DOHH2 (cell line): Measurements from ENCODE around the gene FOXK1.

ENCODE experiments used
- H3F3A ChIP-seq: fragments of 200-600 bp; sonication (generic), shearing (Covaris generic); 2 replicates; pipeline ENCODE4 v1.6.0; 2016; ENCODE audit warnings: antibody characterized with exemption, mild to moderate bottlenecking; ENCODE audit not compliant: control insufficient read depth, insufficient read depth
- H3K27ac ChIP-seq: fragments of 200-600 bp; sonication (generic); 2 replicates; pipeline ENCODE4 v1.5.1; 2014; ENCODE audit warnings: low read depth, mild to moderate bottlenecking, low read length, moderate library complexity
- H3K27me3 ChIP-seq: fragments of 200-600 bp; sonication (generic); 2 replicates; pipeline ENCODE4 v1.6.1; 2014; ENCODE audit warnings: mild to moderate bottlenecking, low read length, mixed read lengths; ENCODE audit not compliant: control insufficient read depth
- H3K36me3 ChIP-seq: fragments of 200-600 bp; sonication (generic); 2 replicates; pipeline ENCODE4 v1.6.1; 2014; ENCODE audit warnings: mild to moderate bottlenecking, low read length, moderate library complexity, mixed read lengths; ENCODE audit not compliant: control insufficient read depth
- H3K4me1 ChIP-seq: fragments of 200-600 bp; sonication (generic); 2 replicates; pipeline ENCODE4 v1.6.1; 2014; ENCODE audit warnings: mild to moderate bottlenecking, low read length, mixed read lengths; ENCODE audit not compliant: control insufficient read depth
- H3K4me2 ChIP-seq: fragments of 200-600 bp; sonication (generic); 2 replicates; pipeline ENCODE4 v1.6.0; 2014; ENCODE audit warnings: mild to moderate bottlenecking, low read length, moderate library complexity
- H3K4me3 ChIP-seq: fragments of 200-600 bp; sonication (generic); 2 replicates; pipeline ENCODE4 v1.5.1; 2014; ENCODE audit warnings: mild to moderate bottlenecking, low read length, mixed read lengths
- H3K79me2 ChIP-seq: fragments of 200-600 bp; sonication (generic); 2 replicates; pipeline ENCODE4 v1.6.1; 2014; ENCODE audit warnings: mild to moderate bottlenecking, low read length, mixed read lengths; ENCODE audit not compliant: control insufficient read depth
- H3K9me2 ChIP-seq: fragments of 200-600 bp; sonication (generic); replicated peaks from 2 replicates; pipeline ENCODE4 v1.6.1; 2014; ENCODE audit warnings: mild to moderate bottlenecking, low read length, mixed read lengths; ENCODE audit not compliant: control insufficient read depth
- H3K9me3 ChIP-seq: fragments of 200-600 bp; sonication (generic); 2 replicates; pipeline ENCODE4 v1.6.1; 2014; ENCODE audit warnings: antibody characterized with exemption, low read length, mixed read lengths; ENCODE audit not compliant: control insufficient read depth, insufficient read depth
- H4K20me1 ChIP-seq: fragments of 200-600 bp; sonication (generic); 2 replicates; pipeline ENCODE4 v1.6.0; 2014; ENCODE audit warnings: low read depth, mild to moderate bottlenecking, antibody characterized with exemption, low read length, moderate library complexity; ENCODE audit not compliant: control insufficient read depth, insufficient read depth
- CTCF ChIP-seq: fragments of 200-600 bp; sonication (generic); IDR thresholded peaks from one replicate; pipeline ENCODE4 v1.5.1; 2014; ENCODE audit warnings: antibody characterized with exemption, mild to moderate bottlenecking, low read depth, low read length; ENCODE audit not compliant: poor library complexity, severe bottlenecking
- EZH2phosphoT487 ChIP-seq: fragments of 200-600 bp; sonication (generic); IDR thresholded peaks from 2 replicates; pipeline ENCODE4 v1.6.1; 2017; ENCODE audit warnings: borderline replicate concordance, mild to moderate bottlenecking, antibody characterized with exemption, low read length, moderate library complexity, mixed read lengths

FOXK1 gene

DNA sequence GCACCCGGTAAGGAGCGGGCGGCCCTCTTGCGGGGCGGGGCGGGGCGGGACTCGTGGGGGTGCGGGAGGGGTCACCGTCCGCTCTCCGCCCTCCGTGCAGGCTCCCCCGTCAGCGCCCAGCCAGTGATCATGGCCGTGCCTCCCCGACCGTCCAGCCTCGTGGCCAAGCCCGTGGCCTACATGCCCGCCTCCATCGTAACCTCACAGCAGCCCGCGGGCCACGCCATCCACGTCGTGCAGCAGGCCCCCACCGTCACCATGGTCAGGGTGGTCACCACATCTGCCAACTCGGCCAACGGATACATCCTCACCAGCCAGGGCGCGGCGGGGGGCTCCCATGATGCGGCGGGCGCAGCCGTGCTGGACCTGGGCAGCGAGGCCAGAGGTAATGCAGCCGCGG lies 77.1 kb downstream of the FOXK1 start:
- H3K4me3 ChIP-seq = no peak overlapping the region
- H3K9me2 ChIP-seq = no peaks in the 10 kb centered on the region
- 0 out of 2 replicates have a peak, but pooled peaks cover 9% of the 10 kb centered on the region for H4K20me1 ChIP-seq
- no peak overlapping the region for H3K27ac ChIP-seq
- no peaks in the 10 kb centered on the region for H3K27me3 ChIP-seq
- TF ChIP-seq EZH2phosphoT487 = no peak
- TF ChIP-seq CTCF = no peak
- peaks cover 1% of the 10 kb centered on the region; the same call in 1 of the 2 replicates for H3K79me2 ChIP-seq
- no peaks in the 10 kb centered on the region for H3K4me1 ChIP-seq
- no peaks in the 10 kb centered on the region for H3K9me3 ChIP-seq
- no peak overlapping the region for H3K4me2 ChIP-seq
- H3K36me3 ChIP-seq = peaks cover 92% of the 10 kb centered on the region
- no peaks in the 10 kb centered on the region for H3F3A ChIP-seq

DNA sequence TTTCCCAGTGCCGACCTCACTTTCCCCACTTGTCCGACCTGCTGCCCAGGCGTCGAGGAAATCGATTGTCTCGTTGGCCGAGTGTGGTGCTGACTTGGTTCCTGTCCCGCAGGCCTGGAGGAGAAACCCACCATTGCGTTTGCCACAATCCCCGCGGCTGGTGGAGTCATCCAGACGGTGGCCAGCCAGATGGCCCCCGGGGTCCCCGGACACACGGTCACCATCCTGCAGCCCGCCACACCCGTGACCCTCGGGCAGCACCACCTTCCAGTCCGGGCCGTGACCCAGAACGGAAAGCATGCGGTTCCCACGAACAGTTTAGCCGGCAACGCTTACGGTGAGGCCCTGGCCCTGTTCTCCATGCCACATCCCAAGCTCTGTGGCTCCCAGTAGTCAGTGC lies 78.9 kb downstream of the FOXK1 start:
- 0 out of 2 replicates have a peak, but pooled peaks cover 4% of the 10 kb centered on the region for H4K20me1 ChIP-seq
- H3K27ac ChIP-seq = no peak overlapping the region
- no peaks in the 10 kb centered on the region for H3F3A ChIP-seq
- H3K27me3 ChIP-seq = no peaks in the 10 kb centered on the region
- no peaks in the 10 kb centered on the region for H3K4me1 ChIP-seq
- H3K4me3 ChIP-seq = no peak overlapping the region
- H3K4me2 ChIP-seq = no peak overlapping the region
- TF ChIP-seq EZH2phosphoT487 (no peak), CTCF (no peak)
- no peaks in the 10 kb centered on the region for H3K79me2 ChIP-seq
- no peaks in the 10 kb centered on the region for H3K9me2 ChIP-seq
- no peaks in the 10 kb centered on the region for H3K9me3 ChIP-seq
- H3K36me3 ChIP-seq = peaks cover 83% of the 10 kb centered on the region

DNA sequence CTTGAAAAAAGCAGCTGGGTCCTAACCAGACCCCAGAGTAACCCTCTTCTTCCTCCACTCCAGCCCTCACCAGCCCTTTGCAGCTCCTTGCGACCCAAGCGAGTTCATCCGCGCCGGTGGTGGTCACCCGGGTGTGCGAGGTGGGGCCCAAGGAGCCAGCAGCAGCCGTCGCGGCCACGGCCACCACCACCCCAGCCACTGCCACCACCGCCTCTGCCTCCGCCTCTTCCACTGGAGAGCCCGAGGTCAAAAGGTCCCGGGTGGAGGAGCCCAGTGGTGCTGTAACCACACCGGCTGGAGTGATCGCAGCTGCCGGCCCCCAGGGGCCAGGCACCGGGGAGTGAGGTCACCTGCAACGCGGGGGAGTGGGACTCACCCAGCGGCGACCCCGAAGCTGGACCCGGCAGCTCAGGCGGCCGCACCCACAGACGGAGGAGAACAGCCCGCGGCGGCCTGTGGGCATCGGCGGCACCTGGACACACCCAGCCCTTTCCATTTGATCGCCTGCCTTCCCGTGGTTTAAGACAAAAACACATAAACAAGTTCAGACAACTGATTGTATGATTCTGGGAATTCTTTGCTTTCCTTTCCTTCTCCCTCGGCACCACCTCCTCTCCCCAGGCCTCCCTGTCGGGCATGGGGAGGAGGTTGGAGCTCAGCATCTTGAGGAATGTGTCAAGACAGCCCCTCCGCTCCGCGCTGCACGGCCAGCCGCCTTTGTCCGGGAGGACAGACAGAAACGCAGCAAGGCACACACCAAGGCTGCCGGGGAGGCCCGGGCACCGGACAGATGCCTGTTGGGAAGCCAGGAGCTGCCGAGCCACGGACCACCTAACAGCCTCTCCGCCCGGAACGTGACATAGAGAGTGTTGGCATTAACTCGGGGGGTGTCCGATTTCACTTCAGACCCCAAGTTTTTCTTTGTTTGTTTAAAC lies 80.3 kb downstream of the FOXK1 start:
- H3F3A ChIP-seq = no peaks in the 10 kb centered on the region
- H3K27ac ChIP-seq = no peak overlapping the region
- peaks cover 74% of the 10 kb centered on the region for H3K36me3 ChIP-seq
- H3K9me2 ChIP-seq = no peaks in the 10 kb centered on the region
- no peaks in the 10 kb centered on the region for H3K9me3 ChIP-seq
- TF ChIP-seq EZH2phosphoT487 (no peak), CTCF (no peak)
- H3K79me2 ChIP-seq = no peaks in the 10 kb centered on the region
- no peaks in the 10 kb centered on the region for H3K27me3 ChIP-seq
- no peak overlapping the region for H3K4me2 ChIP-seq
- no peaks in the 10 kb centered on the region for H3K4me1 ChIP-seq
- H4K20me1 ChIP-seq = peaks cover 8% of the 10 kb centered on the region; the same call in 1 of the 2 replicates
- no peak overlapping the region for H3K4me3 ChIP-seq
